Left ventricle myocardium inferior (tissue), 1 donor: ENCODE results near the gene DDAH1. TPM values are rescaled to one million over a fixed set of nuclear protein-coding genes. Genes with fewer than 3 reads are reported as not detected.
A peak's percentile ranks its signal among the peaks of the same experiment; 100 is the strongest.

Experiments used
- DNase-seq: peaks from one replicate; pipeline ENCODE4 v3.0.0-alpha.2; 2020
- H3K27ac ChIP-seq: fragments of 200-600 bp; replicated peaks from 2 replicates; pipeline ENCODE4 v1.8.0; 2021
- H3K27me3 ChIP-seq: fragments of 200-600 bp; 2 replicates; pipeline ENCODE4 v1.8.0; 2021; ENCODE audit warnings: low read depth
- H3K36me3 ChIP-seq: fragments of 200-600 bp; 2 replicates; pipeline ENCODE4 v1.8.0; 2021
- H3K4me1 ChIP-seq: fragments of 200-600 bp; 2 replicates; pipeline ENCODE4 v1.8.0; 2021
- H3K4me3 ChIP-seq: fragments of 200-600 bp; 2 replicates; pipeline ENCODE4 v1.8.0; 2021; ENCODE audit warnings: mild to moderate bottlenecking, moderate library complexity
- H3K9me3 ChIP-seq: fragments of 200-600 bp; replicated peaks from 2 replicates; pipeline ENCODE4 v1.8.0; 2021
- intact Hi-C: fragments of 100-400 bp; cut with micrococcal nuclease; formaldehyde crosslinking; loops from one replicate; pipeline ENCODE4 v1.11.0; 2022
- total RNA-seq: library from RNA; stranded (reverse); fragmentation: NEBNext Ultra II Directional; extraction: Animal tissue kit (Norgen Biotek cat#: 25700); gene quantifications from one replicate; pipeline ENCODE4 v1.2.1, GENCODE V29; 2021
- TF ChIP-seq, protein P1 (sequence below): fragments of 200-600 bp; IDR thresholded peaks from 2 replicates; pipeline ENCODE4 v1.8.0; 2021; ENCODE audit warnings: antibody characterized with exemption, mild to moderate bottlenecking, borderline replicate concordance
- donor health status: DM: no; HTN: yes; CAD: no; lungs with severe emphysema.

Gene DDAH1
- total RNA-seq, 1 donor from 2014 or later = 10.1 TPM

DNA sequence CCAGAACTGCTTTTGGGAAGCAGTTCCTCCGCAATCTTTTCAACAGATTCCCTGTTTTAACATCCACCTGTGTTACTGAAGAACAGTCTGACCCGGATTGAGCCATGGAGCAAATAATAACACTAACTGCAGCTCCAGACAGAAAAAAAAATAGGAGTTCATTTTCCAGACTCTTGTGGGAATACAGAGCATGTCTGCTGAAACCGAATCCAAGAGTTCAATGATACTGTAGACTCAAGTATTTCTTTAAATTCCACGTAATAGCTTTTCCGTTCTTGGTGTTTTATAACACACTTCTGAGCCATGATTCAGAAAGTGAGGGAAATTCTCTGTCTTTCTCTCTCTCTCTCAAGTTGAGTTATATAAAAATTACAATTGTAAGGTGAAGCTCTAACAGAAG, 60.6 kb downstream of the DDAH1 start:
- peak overlapping the region; percentile 28 for H3K27ac ChIP-seq

DNA sequence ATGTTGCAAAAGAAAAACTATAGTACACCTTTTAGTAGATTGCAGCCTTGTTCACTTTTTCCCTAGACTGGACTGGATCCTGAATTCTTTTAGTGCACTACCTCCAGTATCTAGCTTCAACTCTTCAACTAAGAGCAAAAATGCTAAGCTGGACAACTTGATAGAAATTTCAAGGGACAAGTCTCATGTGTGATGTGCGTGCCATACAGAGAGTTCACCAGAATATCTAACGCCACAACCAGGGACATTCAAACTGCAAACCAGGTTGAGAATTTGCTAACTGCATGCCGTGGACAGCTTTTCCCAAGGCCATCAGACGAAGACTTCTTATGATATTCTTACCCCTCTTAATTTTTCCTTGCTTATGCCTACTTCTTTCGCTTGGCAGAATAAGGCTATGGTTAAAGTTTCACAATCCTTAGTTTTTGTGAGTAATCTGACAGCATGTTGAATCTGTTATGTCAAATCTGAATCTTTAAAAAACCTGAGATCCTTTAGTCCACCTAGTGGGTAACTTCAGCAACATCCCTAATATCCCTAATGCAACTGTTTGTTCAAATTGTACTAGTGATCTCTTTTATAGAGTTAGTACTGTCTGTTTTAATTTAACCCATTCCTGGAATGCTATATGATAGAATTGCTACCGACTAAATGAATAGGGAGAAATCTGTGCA, 66.4 kb downstream of the DDAH1 start:
- H3K27me3 ChIP-seq = no peaks in the 10 kb centered on the region
- peaks cover 9% of the 10 kb centered on the region for H3K4me1 ChIP-seq
- intact Hi-C loops = loop anchor here (2.0 kb wide), 1 partner anchor 90 kb away; no protein-coding TSS in a partner anchor
- DNase-seq = no peak
- no peak overlapping the region for H3K27ac ChIP-seq
- TF ChIP-seq, protein P1, sequence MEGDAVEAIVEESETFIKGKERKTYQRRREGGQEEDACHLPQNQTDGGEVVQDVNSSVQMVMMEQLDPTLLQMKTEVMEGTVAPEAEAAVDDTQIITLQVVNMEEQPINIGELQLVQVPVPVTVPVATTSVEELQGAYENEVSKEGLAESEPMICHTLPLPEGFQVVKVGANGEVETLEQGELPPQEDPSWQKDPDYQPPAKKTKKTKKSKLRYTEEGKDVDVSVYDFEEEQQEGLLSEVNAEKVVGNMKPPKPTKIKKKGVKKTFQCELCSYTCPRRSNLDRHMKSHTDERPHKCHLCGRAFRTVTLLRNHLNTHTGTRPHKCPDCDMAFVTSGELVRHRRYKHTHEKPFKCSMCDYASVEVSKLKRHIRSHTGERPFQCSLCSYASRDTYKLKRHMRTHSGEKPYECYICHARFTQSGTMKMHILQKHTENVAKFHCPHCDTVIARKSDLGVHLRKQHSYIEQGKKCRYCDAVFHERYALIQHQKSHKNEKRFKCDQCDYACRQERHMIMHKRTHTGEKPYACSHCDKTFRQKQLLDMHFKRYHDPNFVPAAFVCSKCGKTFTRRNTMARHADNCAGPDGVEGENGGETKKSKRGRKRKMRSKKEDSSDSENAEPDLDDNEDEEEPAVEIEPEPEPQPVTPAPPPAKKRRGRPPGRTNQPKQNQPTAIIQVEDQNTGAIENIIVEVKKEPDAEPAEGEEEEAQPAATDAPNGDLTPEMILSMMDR = peak; percentile 59
- H3K36me3 ChIP-seq = no peaks in the 10 kb centered on the region
- no peaks in the 10 kb centered on the region for H3K9me3 ChIP-seq
- H3K4me3 ChIP-seq = no peak overlapping the region

More for the DNA sequence above, 60.6 kb downstream of the DDAH1 start:
- TF ChIP-seq, protein P1 = no peak
- intact Hi-C loops = no loop called here
- Histone ChIP-seq H3K4me1 (peaks cover 21% of the 10 kb centered on the region), H3K9me3 (no peaks in the 10 kb centered on the region), H3K27me3 (no peaks in the 10 kb centered on the region), H3K36me3 (no peaks in the 10 kb centered on the region), H3K4me3 (no peak overlapping the region)
- no peak for DNase-seq

DNA sequence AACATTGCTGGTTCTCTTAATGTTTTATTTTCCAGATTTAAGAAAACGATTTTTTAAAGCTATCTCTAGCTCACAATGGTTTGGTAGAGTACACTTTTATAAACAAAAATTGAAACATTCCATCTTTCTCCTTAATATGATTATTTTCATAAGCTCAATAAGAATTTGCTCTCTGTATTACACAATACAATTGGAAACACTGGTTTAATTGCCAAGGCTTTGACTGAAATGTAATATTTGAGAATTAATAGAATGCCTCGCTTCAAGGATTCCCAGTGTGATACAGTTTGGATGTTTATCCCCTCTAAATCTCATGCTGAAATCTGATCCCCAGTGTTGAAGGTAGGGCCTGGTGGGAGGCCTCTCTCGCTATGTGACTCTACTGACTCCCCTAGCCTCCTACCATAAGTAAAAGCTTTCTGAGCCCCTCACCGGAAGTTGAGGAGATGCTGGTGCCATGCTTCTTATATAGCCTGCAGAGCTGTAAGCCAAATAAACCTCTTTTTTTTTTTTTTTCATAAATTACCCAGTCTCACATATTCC, 67.4 kb downstream of the DDAH1 start:
- Histone ChIP-seq H3K27ac (no peak overlapping the region), H3K4me3 (no peak overlapping the region), H3K4me1 (peaks cover 9% of the 10 kb centered on the region), H3K36me3 (no peaks in the 10 kb centered on the region), H3K9me3 (no peaks in the 10 kb centered on the region), H3K27me3 (no peaks in the 10 kb centered on the region)
- TF ChIP-seq, protein P1 = no peak
- intact Hi-C loops = loop anchor here (2.0 kb wide), 1 partner anchor 89 kb away; no protein-coding TSS in a partner anchor
- no peak for DNase-seq

DNA sequence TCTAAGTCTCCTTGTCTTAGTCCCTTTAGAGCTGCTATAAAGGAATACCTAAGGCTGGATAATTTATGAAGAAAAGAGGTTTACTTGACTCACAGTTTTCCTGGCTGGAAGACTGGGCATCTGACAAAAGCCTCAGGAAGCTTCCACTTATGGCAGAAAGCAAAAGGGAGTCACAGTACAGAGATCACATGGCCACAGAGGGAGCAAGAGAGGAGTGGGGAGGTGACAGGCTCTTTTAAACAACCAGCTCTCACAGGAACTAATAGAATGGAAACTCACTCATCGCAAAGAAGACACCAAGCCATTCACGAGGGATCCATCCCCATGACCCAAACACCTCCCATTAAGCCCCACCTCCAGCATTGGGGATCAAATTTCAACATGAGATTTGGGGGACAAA, 68.8 kb downstream of the DDAH1 start:
- H3K36me3 ChIP-seq = no peaks in the 10 kb centered on the region
- no peaks in the 10 kb centered on the region for H3K27me3 ChIP-seq
- H3K9me3 ChIP-seq = no peaks in the 10 kb centered on the region
- intact Hi-C loops = no loop called here
- no peak for DNase-seq
- TF ChIP-seq, protein P1 = no peak
- H3K27ac ChIP-seq = no peak overlapping the region
- no peak overlapping the region for H3K4me3 ChIP-seq
- H3K4me1 ChIP-seq = peaks cover 9% of the 10 kb centered on the region

DNA sequence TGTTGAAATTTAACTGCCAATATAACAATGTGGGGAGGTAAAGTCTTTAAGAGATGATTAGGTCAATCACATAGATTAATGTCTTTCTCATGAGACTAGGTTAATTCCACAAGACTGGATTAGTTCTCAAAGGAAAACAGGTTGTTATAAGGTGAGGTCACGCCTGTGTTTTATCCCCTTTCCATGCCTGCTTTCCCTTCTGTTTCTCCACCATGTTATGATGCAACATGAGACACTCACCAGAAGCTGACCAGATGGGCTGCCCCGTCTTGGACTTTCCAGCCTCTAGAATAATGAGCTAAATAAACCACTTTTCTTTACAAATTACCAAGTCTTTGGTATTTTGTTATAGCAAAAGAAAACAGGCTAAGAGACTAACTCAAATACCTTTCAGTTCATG, 70.8 kb downstream of the DDAH1 start:
- Histone ChIP-seq H3K4me1 (peaks cover 3% of the 10 kb centered on the region), H3K36me3 (no peaks in the 10 kb centered on the region), H3K27me3 (no peaks in the 10 kb centered on the region), H3K4me3 (no peak overlapping the region), H3K9me3 (no peaks in the 10 kb centered on the region), H3K27ac (no peak overlapping the region)
- TF ChIP-seq, protein P1 = no peak
- intact Hi-C loops = no loop called here
- no peak for DNase-seq
